Measurements from ENCODE around the gene RUNX3.

DNA sequence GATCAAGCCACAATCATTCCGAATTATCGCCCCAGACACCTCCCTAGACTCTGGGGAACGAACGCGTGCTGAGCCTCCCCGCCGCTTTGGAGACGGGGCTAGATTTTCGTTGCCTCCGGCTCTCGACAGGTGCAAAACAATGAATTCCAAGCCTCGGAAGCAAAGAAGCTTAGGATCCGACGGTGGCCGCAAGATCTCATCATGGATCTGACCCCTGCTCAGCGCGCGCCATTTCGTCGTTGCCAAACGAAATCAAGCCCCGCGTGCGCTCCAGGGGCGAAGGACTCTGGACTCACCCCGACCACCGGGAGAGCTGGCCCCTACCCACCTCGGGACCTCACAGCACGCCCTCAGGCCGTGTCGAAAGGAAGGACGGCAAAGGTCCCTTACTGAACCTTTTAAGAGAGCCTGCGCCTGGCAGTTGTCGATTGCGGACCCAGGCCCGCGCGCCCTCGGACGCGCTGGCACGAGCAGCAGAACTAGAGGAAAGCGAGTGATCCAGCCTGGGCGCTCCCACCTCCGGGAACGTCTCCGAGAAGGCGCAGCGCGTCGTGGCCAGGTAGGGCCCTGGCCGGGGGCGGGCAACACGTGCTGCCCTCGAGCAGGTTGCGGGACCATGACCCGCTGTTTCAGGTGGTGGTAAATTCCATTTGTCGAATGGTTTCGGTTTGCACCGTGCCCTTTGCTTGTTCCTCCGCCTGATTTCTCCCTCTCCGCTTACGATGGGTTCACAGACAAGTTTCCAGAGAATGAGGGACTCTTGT, 1.6 kb upstream of the RUNX3 start:
- TF ChIP-seq CTCF (IDR thresholded peaks at IDR 0.05; ENCODE audit: low read length) (no peak), EZH2 (optimal IDR thresholded peaks at IDR 0.05; ENCODE audit: low read depth, low read length) (no peak)
